ENCODE measurements around the gene PTGES.

- no peak for TF ChIP-seq POLR2A (IDR thresholded peaks at IDR 0.05; ENCODE audit: extremely low read depth, insufficient read length)
- no peak for TF ChIP-seq CTCF (IDR thresholded peaks at IDR 0.05; ENCODE audit: low read depth, low read length)
- no peak for TF ChIP-seq MAX (IDR thresholded peaks at IDR 0.05; ENCODE audit: low read depth, low read length)
Measured at GRCh38 chr9:129718647-129719046, 34.2 kb downstream of the PTGES start.
